ENCODE data around the gene BORCS6. TPM values are rescaled to one million over a fixed set of nuclear protein-coding genes. Genes with fewer than 3 reads are reported as not detected.

BORCS6 gene
- total and polyA plus RNA-seq, 4 donors: 4.1 to 6.8 (median 5.7) TPM

GRCh38 chr17:8160224-8160577 lies 29.8 kb downstream of the BORCS6 start:
- Histone ChIP-seq H3K27ac (ENCODE audit: low read depth in 1 of 2, low read length in 2 of 2) (no peak overlapping the region), H3K27me3 (ENCODE audit: control insufficient read depth in 4 of 4, insufficient read depth in 4 of 4, low read length in 3 of 4) (no peaks in the 10 kb centered on the region), H3K4me1 (ENCODE audit: control insufficient read depth in 4 of 4, insufficient read depth in 4 of 4, low read length in 3 of 4) (peaks cover 11 to 59% (median 44%) of the 10 kb centered on the region in 4 donors), H3K9me3 (ENCODE audit: control insufficient read depth in 4 of 4, low read length in 3 of 4) (no peaks in the 10 kb centered on the region), H3K9ac (ENCODE audit: low read depth in 1 of 2, low read length in 2 of 2) (no peak overlapping the region), H3K36me3 (ENCODE audit: control insufficient read depth in 4 of 4, insufficient read depth in 3 of 4, low read depth in 1 of 4, low read length in 3 of 4) (peaks cover 2 to 10% (median 6%) of the 10 kb centered on the region in 4 donors), H3K4me3 (ENCODE audit: low read depth in 1 of 3, low read length in 3 of 3) (no peak overlapping the region)
- 68% methylated on average over 4 of the region's 4 CpGs for WGBS
- no peak for TF ChIP-seq CTCF (IDR thresholded peaks at IDR 0.05; ENCODE audit: low read depth, low read length, missing input control)
- TF ChIP-seq JUND (IDR thresholded peaks at IDR 0.05): no peak
- no peak for TF ChIP-seq FOXA1 (IDR thresholded peaks at IDR 0.05)
- no peak for TF ChIP-seq FOXA2 (IDR thresholded peaks at IDR 0.05)
- TF ChIP-seq MAX (IDR thresholded peaks at IDR 0.05): no peak
- no peak for TF ChIP-seq ZBTB33 (IDR thresholded peaks at IDR 0.05)
- TF ChIP-seq RAD21 (IDR thresholded peaks at IDR 0.05): no peak
- TF ChIP-seq REST (IDR thresholded peaks at IDR 0.05): no peak
- TF ChIP-seq TAF1 (conservative IDR thresholded peaks at IDR 0.05): no peak
- TF ChIP-seq EGR1 (IDR thresholded peaks at IDR 0.05; ENCODE audit: low read depth in 2 of 2): no peak
- TF ChIP-seq ATF3 (IDR thresholded peaks at IDR 0.05): no peak
- no peak for TF ChIP-seq HNF4A (conservative IDR thresholded peaks at IDR 0.05)
- TF ChIP-seq NR2F2 (IDR thresholded peaks at IDR 0.05): no peak
- TF ChIP-seq YY1 (IDR thresholded peaks at IDR 0.05): no peak
- TF ChIP-seq HNF4G (IDR thresholded peaks at IDR 0.05): no peak
- DNase-seq (ENCODE audit: low spot score): no peak

- Histone ChIP-seq H3K4me1 (ENCODE audit: control insufficient read depth in 4 of 4, insufficient read depth in 4 of 4, low read length in 3 of 4) (peaks cover 11 to 59% (median 43%) of the 10 kb centered on the region in 4 donors), H3K36me3 (ENCODE audit: control insufficient read depth in 4 of 4, insufficient read depth in 3 of 4, low read depth in 1 of 4, low read length in 3 of 4) (peaks cover 2 to 10% (median 6%) of the 10 kb centered on the region in 4 donors), H3K9ac (ENCODE audit: low read depth in 1 of 2, low read length in 2 of 2) (no peak overlapping the region), H3K4me3 (ENCODE audit: low read depth in 1 of 3, low read length in 3 of 3) (no peak overlapping the region), H3K27ac (ENCODE audit: low read depth in 1 of 2, low read length in 2 of 2) (no peak overlapping the region), H3K9me3 (ENCODE audit: control insufficient read depth in 4 of 4, low read length in 3 of 4) (no peaks in the 10 kb centered on the region), H3K27me3 (ENCODE audit: control insufficient read depth in 4 of 4, insufficient read depth in 4 of 4, low read length in 3 of 4) (no peaks in the 10 kb centered on the region)
- no peak for DNase-seq (ENCODE audit: low spot score)
- WGBS: 80% methylated on average over 4 of the region's 4 CpGs
- TF ChIP-seq HNF4A (conservative IDR thresholded peaks at IDR 0.05): no peak
- TF ChIP-seq RAD21 (IDR thresholded peaks at IDR 0.05): no peak
- no peak for TF ChIP-seq GABPA (IDR thresholded peaks at IDR 0.05 in 1 of 2, conservative IDR thresholded peaks at IDR 0.05 in 1 of 2)
- TF ChIP-seq ATF3 (IDR thresholded peaks at IDR 0.05): no peak
Observed at GRCh38 chr17:8159459-8160223, 30.3 kb downstream of the BORCS6 start.

Measured in liver (tissue), 9 donors.